NCI-H524 treated with DMSO at 0.1 percent for 48 hours (cell line): ENCODE measurements around the gene GNB1.

ENCODE experiments used
- DNase-seq: peaks from one replicate; lab custom pipeline; 2025; lab: John Stamatoyannopoulos, UW

Gene GNB1

GRCh38 chr1:1781526-1781903 is 109.4 kb downstream of the GNB1 start:
- no peak for DNase-seq

- no peak for DNase-seq
Measured at GRCh38 chr1:1780598-1781525, 110.0 kb downstream of the GNB1 start.

DNA sequence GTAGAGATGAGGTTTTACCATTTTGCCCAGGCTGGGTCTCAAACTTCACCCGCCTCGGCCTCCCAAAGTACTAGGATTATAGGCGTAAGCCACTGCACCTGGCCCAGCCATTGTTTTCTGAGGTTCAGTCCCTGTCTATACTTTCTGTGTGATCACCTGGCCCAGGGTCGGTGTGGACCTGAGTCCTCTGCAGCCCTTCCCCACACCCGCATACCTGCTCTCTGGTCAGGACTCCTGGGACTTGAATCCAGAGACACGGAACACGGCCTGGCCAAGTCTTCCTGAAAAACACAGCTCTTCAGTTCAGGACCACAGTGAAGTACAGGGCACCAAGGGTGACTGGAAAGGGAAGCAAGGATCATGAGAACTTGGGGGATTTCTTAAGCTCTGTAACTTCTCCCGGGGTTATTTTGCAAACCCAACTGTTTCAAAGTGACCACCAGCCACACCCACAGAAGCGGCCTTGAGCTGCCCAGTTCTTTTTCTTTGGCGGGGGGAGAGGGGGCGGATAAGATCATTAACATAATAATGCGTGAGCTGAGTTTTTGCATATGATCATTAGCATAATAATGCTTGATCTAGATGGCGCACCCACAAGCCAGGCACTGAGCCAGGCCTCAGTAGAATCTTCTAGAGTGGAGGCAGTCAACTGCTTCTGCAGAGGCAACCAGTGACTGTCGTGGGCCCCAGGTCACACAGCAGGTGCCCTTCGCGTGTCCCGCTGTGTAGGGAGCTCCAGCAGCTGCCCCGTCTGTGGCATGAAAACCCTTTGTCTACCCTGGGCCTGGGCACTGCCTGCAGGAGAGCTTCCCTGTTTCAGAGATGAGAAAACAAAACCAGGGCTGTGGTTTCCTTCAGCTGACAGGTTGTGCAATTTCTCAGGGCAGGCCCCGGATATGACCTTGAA is 110.9 kb downstream of the GNB1 start:
- DNase-seq = no peak

DNA sequence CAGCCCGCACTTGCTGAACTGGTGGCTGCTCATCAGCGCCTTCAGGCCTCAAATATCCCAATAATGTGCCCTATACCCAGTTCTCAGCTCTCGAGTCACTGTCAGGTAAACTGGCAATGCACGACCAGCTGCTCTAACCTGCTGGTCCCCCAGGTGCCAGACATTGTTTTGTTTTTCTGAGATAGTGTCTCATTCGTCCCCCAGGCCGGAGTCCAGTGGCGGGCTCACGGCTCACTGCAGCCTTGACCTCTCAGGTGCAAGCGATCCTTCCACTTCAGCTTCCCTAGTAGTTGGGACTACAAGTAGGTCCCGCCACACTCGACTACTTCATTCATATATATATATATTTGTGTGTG is 111.6 kb downstream of the GNB1 start:
- no peak for DNase-seq

DNA sequence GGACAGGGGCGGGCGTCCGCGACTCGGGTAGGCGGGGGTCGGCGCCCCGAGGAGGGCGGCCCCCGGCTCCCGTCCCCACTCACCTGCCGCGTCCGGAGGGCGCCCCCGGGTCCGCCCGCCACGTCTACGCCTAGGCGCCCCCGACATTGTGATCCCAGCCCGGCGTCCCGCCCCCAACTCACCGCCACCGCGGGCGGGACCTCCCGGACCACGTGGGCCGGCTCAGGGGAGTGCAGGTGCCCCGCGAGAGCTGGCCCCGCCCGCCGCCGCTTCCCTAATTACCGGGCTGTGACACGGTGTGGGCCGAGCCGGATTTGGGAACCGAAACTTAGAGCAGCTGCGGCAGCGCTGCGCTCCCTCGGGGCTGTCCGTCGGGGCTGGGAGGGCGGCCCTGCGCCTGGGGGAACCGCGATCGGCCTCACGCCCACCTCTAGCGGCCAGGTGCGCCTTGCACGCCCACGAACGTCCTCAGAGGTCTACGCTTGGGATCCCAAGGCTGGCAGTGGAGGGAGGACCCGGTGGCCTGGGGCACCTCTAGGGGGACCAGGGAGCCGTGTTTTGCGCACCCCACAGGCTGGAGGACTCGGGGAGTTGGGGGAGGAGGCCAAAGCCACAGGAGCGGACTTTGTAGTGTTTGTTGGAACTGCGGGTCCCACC is 112.1 kb downstream of the GNB1 start:
- DNase-seq = no peak

GRCh38 chr1:1777950-1778662 is 112.8 kb downstream of the GNB1 start, which contains the start of gene NADK:
TSS of gene NADK (minus strand) at chr1:1778470. CDS start at chr1:1765406, 13,064 bp downstream.
- DNase-seq = no peak

- no peak for DNase-seq
Measured at GRCh38 chr1:1777583-1777899, 113.3 kb downstream of the GNB1 start.

DNA sequence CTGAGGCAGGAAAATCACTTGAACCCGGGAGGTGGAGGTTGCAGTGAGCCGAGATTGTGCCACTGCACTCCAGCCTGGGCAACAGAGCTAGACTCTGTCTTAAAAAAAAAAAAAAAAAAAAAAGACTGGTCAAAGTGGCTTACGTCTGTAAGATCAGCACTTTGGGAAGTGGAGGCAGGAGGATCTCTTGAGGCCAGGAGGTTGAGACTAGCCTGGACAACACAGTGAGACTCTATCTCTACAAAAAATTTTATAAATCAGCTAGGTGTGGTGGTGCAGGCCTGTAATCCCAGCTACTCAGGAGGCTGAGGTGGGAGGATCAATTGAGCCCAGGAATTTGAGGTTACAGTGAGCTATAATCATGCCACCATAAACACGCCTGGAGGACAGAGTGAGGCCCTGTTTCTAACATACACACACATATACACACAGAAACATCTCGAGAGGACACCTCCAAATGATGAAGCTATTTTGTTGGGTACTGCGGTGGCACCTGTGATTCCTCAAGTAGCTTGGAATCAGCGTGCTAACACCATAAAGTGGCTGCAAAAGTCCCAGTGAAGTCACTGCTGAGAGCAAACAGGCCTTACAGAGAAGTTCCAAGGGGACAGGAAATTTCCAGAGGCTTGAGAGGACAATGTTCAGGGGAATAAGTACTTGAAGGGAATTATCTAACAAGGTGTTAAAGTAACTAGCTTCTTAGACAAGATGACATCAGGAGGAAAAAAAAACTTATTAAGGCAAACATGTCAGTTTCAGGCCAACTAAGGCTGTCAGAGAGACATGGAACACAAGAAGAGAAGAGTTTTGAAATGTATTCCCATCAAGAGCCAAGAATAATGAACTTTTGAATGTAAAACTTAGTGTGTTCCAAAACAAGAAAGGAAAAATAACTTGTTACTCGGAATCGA is 114.0 kb downstream of the GNB1 start:
- no peak for DNase-seq

GRCh38 chr1:1775327-1776226 is 115.3 kb downstream of the GNB1 start:
- no peak for DNase-seq

DNA sequence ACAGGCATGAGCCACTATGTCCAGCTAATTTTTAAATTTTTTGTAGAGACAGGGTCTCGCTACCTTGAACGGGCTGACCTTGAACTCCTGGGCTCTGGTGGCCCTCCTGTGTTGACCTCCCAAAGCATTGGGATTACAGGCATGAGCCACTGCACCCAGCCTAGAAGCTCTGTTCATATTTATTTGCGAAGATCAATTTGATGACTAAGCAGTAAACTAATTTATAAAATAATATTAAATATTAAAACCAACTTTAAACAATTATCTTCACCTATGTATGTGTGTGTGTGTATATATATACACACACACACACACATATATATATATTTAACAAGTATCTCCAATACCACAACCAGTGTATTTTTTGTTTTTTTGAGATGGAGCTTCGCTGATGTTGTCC is 117.0 kb downstream of the GNB1 start:
- DNase-seq = no peak

GRCh38 chr1:1771096-1771495 is 119.8 kb downstream of the GNB1 start:
- DNase-seq = no peak

GRCh38 chr1:1770102-1770501 is 120.8 kb downstream of the GNB1 start:
- no peak for DNase-seq

DNA sequence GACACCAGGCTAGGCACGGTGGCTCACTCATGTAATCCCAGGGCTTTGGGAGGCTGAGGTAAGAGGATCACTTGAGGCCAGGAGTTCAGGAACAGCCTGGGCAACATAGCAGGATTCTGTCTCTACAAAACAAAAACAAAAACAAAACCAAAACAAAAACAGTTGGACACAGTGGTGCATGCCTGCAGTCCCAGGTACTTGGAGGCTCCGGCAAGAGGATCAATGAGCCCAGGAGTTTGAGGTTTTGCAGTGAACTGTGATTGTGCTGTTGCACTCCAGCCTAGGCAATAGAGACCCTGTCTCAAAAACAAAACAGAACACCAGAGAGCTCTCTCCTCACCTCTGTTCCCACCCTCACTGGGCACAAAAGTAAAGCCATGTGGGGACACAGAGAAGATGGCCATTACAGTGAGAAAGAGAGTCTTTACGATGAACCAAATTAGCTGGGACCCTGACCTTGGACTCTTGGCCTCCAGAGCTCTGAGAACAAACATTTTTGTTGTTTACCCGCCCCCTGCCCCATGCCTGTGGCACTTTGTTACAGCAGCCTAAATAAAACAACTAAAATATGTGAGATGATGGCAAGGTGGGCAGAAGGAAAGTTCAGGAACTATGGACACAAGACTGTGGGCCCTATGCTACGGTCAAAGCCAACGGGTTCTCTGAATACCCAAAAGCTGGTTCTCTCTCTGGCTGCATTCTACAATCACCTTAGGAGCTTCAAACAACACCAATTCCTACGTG is 122.5 kb downstream of the GNB1 start:
- no peak for DNase-seq

GRCh38 chr1:1764876-1765470 is 125.9 kb downstream of the GNB1 start:
- DNase-seq = no peak

DNA sequence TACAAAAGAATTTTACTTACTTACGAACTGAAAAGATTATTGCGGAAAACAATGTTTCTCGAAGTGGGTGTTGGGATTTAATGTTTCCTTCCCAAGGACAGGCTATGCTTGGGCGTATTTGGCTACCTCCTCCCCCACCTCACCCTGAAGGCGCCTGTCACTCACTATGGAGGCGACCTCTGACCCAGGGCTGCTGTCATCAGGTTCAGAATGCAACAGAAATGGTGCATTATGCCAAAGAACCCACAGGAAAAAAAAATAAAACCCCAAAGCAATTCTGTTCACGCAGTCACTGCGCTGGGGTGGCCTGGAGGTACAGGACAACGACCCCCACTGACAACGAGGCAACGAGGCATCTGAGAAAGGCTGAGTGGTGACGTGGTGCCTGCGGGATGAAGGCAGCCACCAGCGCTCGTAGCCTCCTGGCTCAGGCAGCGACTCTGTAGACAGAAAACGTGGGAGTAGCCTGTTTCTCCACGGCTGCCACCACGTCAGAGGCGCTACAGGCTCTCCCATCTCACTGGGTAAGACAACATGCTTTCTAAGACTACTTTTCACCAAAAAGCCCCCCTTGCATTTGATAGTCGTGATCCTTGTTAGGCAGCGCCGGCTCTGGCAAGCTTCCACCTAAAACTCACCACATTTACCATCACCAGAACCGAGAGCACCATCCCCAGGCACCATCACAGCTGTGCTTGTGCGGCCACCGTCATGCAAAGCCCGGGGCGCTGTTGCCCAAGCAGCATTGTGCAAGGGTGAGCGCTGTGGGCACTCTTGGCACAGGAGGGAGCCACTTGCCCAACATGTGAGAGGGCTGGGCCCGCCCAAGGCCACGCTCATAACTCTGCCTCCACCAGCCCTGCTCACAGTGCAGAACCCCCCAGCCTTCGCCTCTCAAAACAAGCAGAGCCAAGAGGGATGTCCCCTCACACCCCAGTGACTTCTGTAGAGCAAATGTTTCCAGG is 126.9 kb downstream of the GNB1 start:
- DNase-seq = no peak

DNA sequence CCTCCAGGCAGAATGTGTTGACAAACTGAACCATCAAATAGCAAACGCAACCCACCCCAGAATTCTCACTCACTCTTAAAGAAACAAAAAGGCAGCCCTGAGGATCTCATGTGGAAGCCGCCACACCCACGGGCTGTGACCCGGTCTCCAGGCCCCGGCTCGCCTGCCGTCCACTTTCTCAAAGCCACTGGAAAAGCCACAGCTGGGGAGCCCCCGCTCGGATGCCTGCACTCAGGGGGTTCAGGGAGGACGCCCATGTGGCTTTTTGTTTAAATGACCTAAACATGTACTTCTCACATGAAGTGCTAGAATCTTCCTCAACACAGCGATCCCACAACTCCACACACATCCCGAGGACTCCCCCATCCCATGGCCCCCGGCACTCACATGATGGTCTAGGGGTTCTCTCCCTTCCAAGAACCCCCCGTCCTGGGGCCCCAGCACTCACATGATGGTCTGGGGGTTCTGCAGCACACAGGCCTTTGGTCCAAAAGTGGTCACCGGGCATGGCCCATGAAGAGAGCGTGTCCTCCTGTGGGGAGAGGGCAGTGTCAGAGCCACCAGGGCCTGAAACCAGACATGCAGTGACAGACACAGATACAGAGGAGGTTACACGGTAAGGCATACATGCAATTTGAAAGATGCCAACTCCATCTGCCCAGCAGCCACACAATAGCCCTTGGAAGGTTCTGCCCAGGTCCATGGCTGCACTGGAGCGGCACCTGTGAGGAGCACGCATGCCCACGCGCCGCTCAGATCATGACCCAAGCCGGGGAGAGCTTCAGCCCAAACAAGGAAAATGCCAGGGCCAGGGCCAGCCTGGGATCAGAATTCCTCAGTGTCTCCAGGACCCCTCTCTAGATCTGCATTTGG is 129.1 kb downstream of the GNB1 start:
- DNase-seq = no peak
